GM12892 (cell line): Measurements from ENCODE around the gene NDST4.

Source experiments
- POLR2A ChIP-seq: IDR thresholded peaks from 2 replicates; pipeline ENCODE4 v1.6.1; 2011; ENCODE audit warnings: low read depth, low read length, control low read depth
- POLR2AphosphoS5 ChIP-seq: IDR thresholded peaks from 2 replicates; pipeline ENCODE4 v1.6.1; 2011; ENCODE audit warnings: low read depth, low read length, control low read depth
- TAF1 ChIP-seq: IDR thresholded peaks from 2 replicates; pipeline ENCODE4 v1.6.1; 2011; ENCODE audit warnings: low read depth, mild to moderate bottlenecking, control low read depth, low read length, borderline replicate concordance

DNA sequence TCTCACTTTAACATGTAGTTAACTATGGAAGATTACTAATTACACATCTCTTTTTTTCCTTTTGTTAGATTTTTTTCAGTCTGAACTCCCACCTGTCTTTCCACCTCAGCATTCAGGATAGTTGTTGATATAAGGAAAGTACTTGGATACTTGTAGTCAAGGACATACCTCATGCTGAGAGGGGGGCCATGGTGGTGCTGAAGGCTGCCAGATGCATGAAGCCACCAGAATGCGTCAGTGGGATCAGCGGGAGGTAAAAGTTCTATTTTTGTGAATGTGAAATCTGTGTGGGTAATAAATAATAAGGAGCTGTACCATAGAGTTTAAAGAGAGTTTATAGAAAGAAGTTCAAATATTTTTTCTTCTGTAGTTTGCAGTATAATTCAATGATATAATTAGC, 13.1 kb upstream of the NDST4 start:
- TF ChIP-seq POLR2A (no peak), POLR2AphosphoS5 (no peak), TAF1 (no peak)
